ENCODE data around the gene ERAS. TPM values are rescaled to one million over a fixed set of nuclear protein-coding genes. Genes with fewer than 3 reads are reported as not detected.
"Not testable (repeated sequence)": the region's sequence is repeated elsewhere in the genome, so short reads cannot be mapped to it uniquely, and the experiment has no call there.

The ERAS gene
- total RNA-seq, 2 donors from 2014 or later = 0.31 TPM; not detected in 1

- Mint-ChIP-seq H3K27me3 (ENCODE audit: low read depth) (peaks cover 12% of the 10 kb centered on the region), H3K36me3 (ENCODE audit: insufficient read depth in 2 of 2) (peaks cover 9% of the 10 kb centered on the region in 2 donors), H3K4me1 (ENCODE audit: low read depth) (peaks cover 33% of the 10 kb centered on the region), H3K4me3 (peak overlapping the region; percentile 96 to 97), H3K9me3 (no peaks in the 10 kb centered on the region), H3K27ac (peak overlapping the region; percentile 96)
- ATAC-seq (replicated peaks in 1 of 2) = no peak
- DNase-seq = no peak
Measured at GRCh38 chrX:48802905-48803200, 23.5 kb upstream of the ERAS start.

GRCh38 chrX:48806081-48806480 is 20.2 kb upstream of the ERAS start:
- H3K4me1 Mint-ChIP-seq (ENCODE audit: low read depth) = peaks cover 21% of the 10 kb centered on the region
- ATAC-seq (replicated peaks in 1 of 2) = no peak
- H3K27ac Mint-ChIP-seq = no peak overlapping the region
- H3K9me3 Mint-ChIP-seq = no peaks in the 10 kb centered on the region
- H3K4me3 Mint-ChIP-seq = no peak overlapping the region
- peaks cover 8 to 9% of the 10 kb centered on the region in 2 donors for H3K36me3 Mint-ChIP-seq (ENCODE audit: insufficient read depth in 2 of 2)
- DNase-seq = no peak
- peaks cover 18% of the 10 kb centered on the region for H3K27me3 Mint-ChIP-seq (ENCODE audit: low read depth)

- Mint-ChIP-seq H3K27ac (no peak overlapping the region), H3K27me3 (ENCODE audit: low read depth) (peaks cover 25% of the 10 kb centered on the region), H3K36me3 (ENCODE audit: insufficient read depth in 2 of 2) (no peaks in the 10 kb centered on the region), H3K4me3 (no peak overlapping the region), H3K9me3 (no peaks in the 10 kb centered on the region), H3K4me1 (ENCODE audit: low read depth) (no peaks in the 10 kb centered on the region)
- no peak for DNase-seq
- ATAC-seq (replicated peaks in 1 of 2) = no peak
Measured at GRCh38 chrX:48813644-48814043, 12.7 kb upstream of the ERAS start.

GRCh38 chrX:48814722-48815121 is 11.6 kb upstream of the ERAS start:
- no peaks in the 10 kb centered on the region for H3K4me1 Mint-ChIP-seq (ENCODE audit: low read depth)
- no peaks in the 10 kb centered on the region for H3K9me3 Mint-ChIP-seq
- no peak for ATAC-seq (replicated peaks in 1 of 2)
- H3K27ac Mint-ChIP-seq = no peak overlapping the region
- DNase-seq = no peak
- no peak overlapping the region for H3K4me3 Mint-ChIP-seq
- no peaks in the 10 kb centered on the region for H3K36me3 Mint-ChIP-seq (ENCODE audit: insufficient read depth in 2 of 2)
- H3K27me3 Mint-ChIP-seq (ENCODE audit: low read depth) = peaks cover 25% of the 10 kb centered on the region

- DNase-seq = no peak
- Mint-ChIP-seq H3K27me3 (ENCODE audit: low read depth) (peaks cover 25% of the 10 kb centered on the region), H3K4me3 (no peak overlapping the region), H3K9me3 (no peaks in the 10 kb centered on the region), H3K27ac (no peak overlapping the region), H3K4me1 (ENCODE audit: low read depth) (no peaks in the 10 kb centered on the region), H3K36me3 (ENCODE audit: insufficient read depth in 2 of 2) (no peaks in the 10 kb centered on the region)
- ATAC-seq (replicated peaks in 1 of 2) = no peak
Measured at GRCh38 chrX:48815266-48815665, 11.0 kb upstream of the ERAS start.

GRCh38 chrX:48816014-48816810 is 10.1 kb upstream of the ERAS start:
- Mint-ChIP-seq H3K27me3 (ENCODE audit: low read depth) (peaks cover 18% of the 10 kb centered on the region), H3K4me1 (ENCODE audit: low read depth) (no peaks in the 10 kb centered on the region)
- no peak for ATAC-seq (replicated peaks in 1 of 2)

GRCh38 chrX:48818098-48818497 is 8.2 kb upstream of the ERAS start:
- Mint-ChIP-seq H3K4me1 (ENCODE audit: low read depth) (no peaks in the 10 kb centered on the region), H3K4me3 (no peak overlapping the region), H3K27me3 (ENCODE audit: low read depth) (peaks cover 9% of the 10 kb centered on the region), H3K36me3 (ENCODE audit: insufficient read depth in 2 of 2) (no peaks in the 10 kb centered on the region), H3K9me3 (no peaks in the 10 kb centered on the region), H3K27ac (no peak overlapping the region)
- no peak for ATAC-seq (replicated peaks in 1 of 2)
- no peak for DNase-seq

More at GRCh38 chrX:48816014-48816810, 10.1 kb upstream of the ERAS start:
- Mint-ChIP-seq H3K9me3 (no peaks in the 10 kb centered on the region), H3K27ac (no peak overlapping the region), H3K4me3 (no peak overlapping the region), H3K36me3 (ENCODE audit: insufficient read depth in 2 of 2) (no peaks in the 10 kb centered on the region)
- no peak for DNase-seq

GRCh38 chrX:48818866-48819265 is 7.4 kb upstream of the ERAS start:
- no peaks in the 10 kb centered on the region for H3K4me1 Mint-ChIP-seq (ENCODE audit: low read depth)
- H3K27ac Mint-ChIP-seq = no peak overlapping the region
- H3K27me3 Mint-ChIP-seq (ENCODE audit: low read depth) = peaks cover 5% of the 10 kb centered on the region
- no peaks in the 10 kb centered on the region for H3K9me3 Mint-ChIP-seq
- no peak overlapping the region for H3K4me3 Mint-ChIP-seq
- no peaks in the 10 kb centered on the region for H3K36me3 Mint-ChIP-seq (ENCODE audit: insufficient read depth in 2 of 2)
- ATAC-seq (replicated peaks in 1 of 2) (no peak), DNase-seq (no peak)

GRCh38 chrX:48819394-48819793 is 6.9 kb upstream of the ERAS start:
- ATAC-seq (replicated peaks in 1 of 2); H3K27ac Mint-ChIP-seq; H3K36me3 Mint-ChIP-seq (ENCODE audit: insufficient read depth in 2 of 2); H3K4me3 Mint-ChIP-seq; DNase-seq; H3K27me3 Mint-ChIP-seq (ENCODE audit: low read depth); H3K4me1 Mint-ChIP-seq (ENCODE audit: low read depth); H3K9me3 Mint-ChIP-seq: not testable (repeated sequence)

- no peaks in the 10 kb centered on the region for H3K4me1 Mint-ChIP-seq (ENCODE audit: low read depth)
- no peak overlapping the region for H3K27ac Mint-ChIP-seq
- ATAC-seq (replicated peaks in 1 of 2) (no peak), DNase-seq (no peak)
- H3K36me3 Mint-ChIP-seq (ENCODE audit: insufficient read depth in 2 of 2) = peaks cover 0 to 8% of the 10 kb centered on the region in 2 donors
- H3K27me3 Mint-ChIP-seq (ENCODE audit: low read depth) = peaks cover 28% of the 10 kb centered on the region
- peaks cover 0 to 1% of the 10 kb centered on the region in 2 donors for H3K9me3 Mint-ChIP-seq
- H3K4me3 Mint-ChIP-seq = no peak overlapping the region
Measured at GRCh38 chrX:48823053-48823452, 3.3 kb upstream of the ERAS start.

GRCh38 chrX:48824066-48824465 is 2.2 kb upstream of the ERAS start:
- H3K27me3 Mint-ChIP-seq (ENCODE audit: low read depth) = peaks cover 38% of the 10 kb centered on the region
- no peak overlapping the region for H3K27ac Mint-ChIP-seq
- H3K4me1 Mint-ChIP-seq (ENCODE audit: low read depth) = no peaks in the 10 kb centered on the region
- peaks cover 0 to 8% of the 10 kb centered on the region in 2 donors for H3K36me3 Mint-ChIP-seq (ENCODE audit: insufficient read depth in 2 of 2)
- H3K9me3 Mint-ChIP-seq = peaks cover 0 to 1% of the 10 kb centered on the region in 2 donors
- no peak overlapping the region for H3K4me3 Mint-ChIP-seq
- ATAC-seq (replicated peaks in 1 of 2) = no peak
- no peak for DNase-seq

GRCh38 chrX:48826876-48827653 is 752 bp downstream of the ERAS start:
- no peak overlapping the region for H3K27ac Mint-ChIP-seq
- ATAC-seq (replicated peaks in 1 of 2) = peak in 1 of 2 donors; percentile 4
- H3K4me1 Mint-ChIP-seq (ENCODE audit: low read depth) = no peaks in the 10 kb centered on the region

GRCh38 chrX:48827654-48827968 is 1.3 kb downstream of the ERAS start:
- peaks cover 46% of the 10 kb centered on the region for H3K27me3 Mint-ChIP-seq (ENCODE audit: low read depth)
- H3K27ac Mint-ChIP-seq = no peak overlapping the region

More at GRCh38 chrX:48826876-48827653, 752 bp downstream of the ERAS start:
- H3K27me3 Mint-ChIP-seq (ENCODE audit: low read depth) = peaks cover 44% of the 10 kb centered on the region
- no peak for DNase-seq
- peaks cover 0 to 1% of the 10 kb centered on the region in 2 donors for H3K9me3 Mint-ChIP-seq
- H3K36me3 Mint-ChIP-seq (ENCODE audit: insufficient read depth in 2 of 2) = peaks cover 0 to 8% of the 10 kb centered on the region in 2 donors
- peak overlapping the region; percentile 58 to 71 for H3K4me3 Mint-ChIP-seq

More at GRCh38 chrX:48827654-48827968, 1.3 kb downstream of the ERAS start:
- Mint-ChIP-seq H3K4me3 (peak overlapping the region; percentile 58 to 71), H3K9me3 (peaks cover 0 to 1% of the 10 kb centered on the region in 2 donors), H3K36me3 (ENCODE audit: insufficient read depth in 2 of 2) (peaks cover 0 to 8% of the 10 kb centered on the region in 2 donors), H3K4me1 (ENCODE audit: low read depth) (no peaks in the 10 kb centered on the region)
- no peak for ATAC-seq (replicated peaks in 1 of 2)
- DNase-seq = no peak
